HG03108 (cell line): Measurements from ENCODE around the gene CIBAR2.

Experiments
- ATAC-seq: cut with Tn5 transposase; IDR thresholded peaks from one replicate; pipeline ENCODE4 v1.9.1; 2021; ENCODE audit warnings: moderate library complexity; ENCODE audit not compliant: unreplicated experiment

The CIBAR2 gene

GRCh38 chr16:85084841-85085510 is 27.3 kb downstream of the CIBAR2 start:
- no peak for ATAC-seq

- ATAC-seq, result no peak
These were observed 29.1 kb downstream of the CIBAR2 start for GRCh38 chr16:85083051-85083639.

- no peak for ATAC-seq
These were observed 29.9 kb downstream of the CIBAR2 start for GRCh38 chr16:85082173-85083050.

GRCh38 chr16:85081765-85082164 is 30.5 kb downstream of the CIBAR2 start:
- no peak for ATAC-seq

GRCh38 chr16:85081038-85081437 is 31.2 kb downstream of the CIBAR2 start:
- ATAC-seq, result no peak

GRCh38 chr16:85079785-85080570 is 32.3 kb downstream of the CIBAR2 start:
- ATAC-seq, result no peak

- no peak for ATAC-seq
These were observed 33.3 kb downstream of the CIBAR2 start for GRCh38 chr16:85078952-85079351.

GRCh38 chr16:85078226-85078625 is 34.0 kb downstream of the CIBAR2 start:
- ATAC-seq, result no peak

- no peak for ATAC-seq
These were observed 34.6 kb downstream of the CIBAR2 start for GRCh38 chr16:85077576-85078125.

- ATAC-seq, result no peak
These were observed 35.2 kb downstream of the CIBAR2 start for GRCh38 chr16:85077039-85077438.

GRCh38 chr16:85075236-85075924 is 36.9 kb downstream of the CIBAR2 start:
- no peak for ATAC-seq

- no peak for ATAC-seq
These were observed 37.9 kb downstream of the CIBAR2 start for GRCh38 chr16:85074225-85074914.

GRCh38 chr16:85072947-85073346 is 39.3 kb downstream of the CIBAR2 start:
- no peak for ATAC-seq

- no peak for ATAC-seq
These were observed 40.0 kb downstream of the CIBAR2 start for GRCh38 chr16:85072076-85072860.

GRCh38 chr16:85069171-85069570 is 43.1 kb downstream of the CIBAR2 start:
- ATAC-seq, result no peak

- no peak for ATAC-seq
These were observed 43.5 kb downstream of the CIBAR2 start for GRCh38 chr16:85068746-85069145.

- ATAC-seq, result no peak
These were observed 44.8 kb downstream of the CIBAR2 start for GRCh38 chr16:85067426-85067825.

- no peak for ATAC-seq
These were observed 45.2 kb downstream of the CIBAR2 start for GRCh38 chr16:85067024-85067423.

GRCh38 chr16:85066346-85066885 is 45.9 kb downstream of the CIBAR2 start:
- no peak for ATAC-seq
